SK-N-SH (cell line): ENCODE data around the gene GALM. TPM values are rescaled to one million over a fixed set of nuclear protein-coding genes. Genes with fewer than 3 reads are reported as not detected.
A peak's percentile ranks its signal among the peaks of the same experiment; 100 is the strongest.

Experiments used
- CTCF ChIA-PET: fragments of 300-600, 350-600 bp; formaldehyde crosslinking; extraction: SDS; loops from one replicate; lab custom pipeline; 2021; lab: Yijun Ruan, JAX
- POLR2A ChIA-PET: fragments of 350-600 bp; sonication (Branson Sonifier 250); formaldehyde crosslinking; extraction: SDS; loops from one replicate; lab custom pipeline; 2020; ENCODE audit warnings: antibody characterized with exemption, inconsistent platforms; lab: Yijun Ruan, JAX
- DNase-seq: peaks from one replicate; pipeline ENCODE4 v3.0.0; 2012
- H2AFZ ChIP-seq: fragments of 200-600 bp; sonication (generic); 2 replicates; pipeline ENCODE4 v1.8.1; 2016; ENCODE audit warnings: antibody characterized with exemption, mild to moderate bottlenecking, low read depth
- H3F3A ChIP-seq: fragments of 200-600 bp; sonication (generic); replicated peaks from 2 replicates; pipeline ENCODE3; 2016; ENCODE audit warnings: antibody characterized with exemption, mild to moderate bottlenecking; ENCODE audit not compliant: insufficient read depth
- H3K27ac ChIP-seq, 2 experiments: fragments of 200-500 bp in 1 of 2; fragments of 200-600 bp in 1 of 2; sonication (Bioruptor generic) in 1 of 2; sonication (generic), shearing (Covaris generic) in 1 of 2; 2 replicates each; pipeline versions ENCODE4 v1.5.1 to v1.6.1; 2014 to 2016; ENCODE audit warnings: low read depth in 2 of 2, inconsistent platforms in 1 of 2, low read length in 1 of 2, mild to moderate bottlenecking in 1 of 2, mixed read lengths in 1 of 2
- H3K27me3 ChIP-seq: fragments of 200-600 bp; sonication (generic), shearing (Covaris generic); 2 replicates; pipeline ENCODE4 v1.6.1; 2016; ENCODE audit warnings: mixed run types; ENCODE audit not compliant: insufficient read depth
- H3K36me3 ChIP-seq, 2 experiments: fragments of 200-500 bp in 1 of 2; fragments of 200-600 bp in 1 of 2; sonication (Bioruptor generic) in 1 of 2; sonication (generic) in 1 of 2; replicated peaks in 1 of 2; 2 replicates each; pipeline versions ENCODE3 to v1.5.1; 2014 to 2016; ENCODE audit warnings: low read length in 1 of 2, mild to moderate bottlenecking in 1 of 2; ENCODE audit not compliant: insufficient read depth in 2 of 2, control insufficient read depth in 1 of 2
- H3K4me1 ChIP-seq, 2 experiments: fragments of 200-500 bp in 1 of 2; fragments of 200-600 bp in 1 of 2; sonication (Bioruptor generic) in 1 of 2; sonication (generic), shearing (Covaris generic) in 1 of 2; 2 replicates each; pipeline versions ENCODE4 v1.5.1 to v1.6.1; 2014 to 2016; ENCODE audit warnings: low read depth in 1 of 2, low read length in 1 of 2, mixed run types in 1 of 2; ENCODE audit not compliant: insufficient read depth in 2 of 2, control insufficient read depth in 1 of 2
- H3K4me2 ChIP-seq: fragments of 200-600 bp; sonication (generic), shearing (Covaris generic); 2 replicates; pipeline ENCODE4 v1.6.1; 2017; ENCODE audit warnings: mixed run types
- H3K4me3 ChIP-seq, 2 experiments: fragments of 200-500 bp in 1 of 2; fragments of 200-600 bp in 1 of 2; sonication (Bioruptor generic) in 1 of 2; sonication (generic), shearing (Covaris generic) in 1 of 2; 2 replicates each; pipeline versions ENCODE4 v1.5.1 to v1.8.1; 2014 to 2016; ENCODE audit warnings: low read depth in 2 of 2, inconsistent platforms in 1 of 2, low read length in 1 of 2, mild to moderate bottlenecking in 1 of 2, mixed read lengths in 1 of 2, moderate library complexity in 1 of 2
- H3K79me2 ChIP-seq: fragments of 200-600 bp; sonication (generic); 2 replicates; pipeline ENCODE4 v1.8.1; 2017; ENCODE audit warnings: mild to moderate bottlenecking; ENCODE audit not compliant: insufficient read depth
- H3K9ac ChIP-seq: fragments of 200-600 bp; sonication (generic); 2 replicates; pipeline ENCODE4 v1.6.1; 2017; ENCODE audit warnings: mixed run types
- H3K9me2 ChIP-seq: fragments of 200-600 bp; sonication (generic); 2 replicates; pipeline ENCODE4 v1.6.1; 2017; ENCODE audit warnings: mixed run types
- H3K9me3 ChIP-seq: fragments of 200-600 bp; sonication (generic); 2 replicates; pipeline ENCODE4 v1.6.1; 2017; ENCODE audit warnings: mixed run types, mild to moderate bottlenecking, moderate library complexity
- H4K20me1 ChIP-seq: fragments of 200-600 bp; sonication (generic); 2 replicates; pipeline ENCODE4 v1.6.1; 2017; ENCODE audit warnings: mild to moderate bottlenecking, mixed run types; ENCODE audit not compliant: insufficient read depth
- CTCF ChIP-seq: fragments of 200-600 bp; sonication (generic); IDR thresholded peaks from 2 replicates; pipeline ENCODE4 v1.6.1; 2017; ENCODE audit warnings: antibody characterized with exemption, mild to moderate bottlenecking, moderate library complexity
- ELF1 ChIP-seq: IDR thresholded peaks from 2 replicates; pipeline ENCODE4 v1.4.0; 2012
- EP300 ChIP-seq, 2 experiments: IDR thresholded peaks; 2 replicates each; pipeline versions ENCODE4 v1.4.0 to v1.6.1; 2012; ENCODE audit warnings: borderline replicate concordance in 1 of 2, low read depth in 1 of 2, low read length in 1 of 2
- EZH2phosphoT487 ChIP-seq: fragments of 200-600 bp; sonication (generic); IDR thresholded peaks from 2 replicates; pipeline ENCODE4 v1.6.1; 2017; ENCODE audit warnings: low read depth, mixed run types, mild to moderate bottlenecking, antibody characterized with exemption, moderate library complexity, borderline replicate concordance
- FOSL2 ChIP-seq: IDR thresholded peaks from 2 replicates; pipeline ENCODE4 v1.4.0; 2012; ENCODE audit warnings: low read depth, mild to moderate bottlenecking, moderate library complexity, borderline replicate concordance
- FOXM1 ChIP-seq: IDR thresholded peaks from 2 replicates; pipeline ENCODE4 v1.4.0; 2012; ENCODE audit warnings: low read depth, mild to moderate bottlenecking
- GABPA ChIP-seq: IDR thresholded peaks from 2 replicates; pipeline ENCODE4 v1.4.0; 2012; ENCODE audit warnings: low read depth, mild to moderate bottlenecking
- IRF3 ChIP-seq: fragments of 150-350 bp; IDR thresholded peaks from 2 replicates; pipeline ENCODE4 v1.6.1; 2016; ENCODE audit warnings: mild to moderate bottlenecking, low read depth, low read length
- MAX ChIP-seq: IDR thresholded peaks from 2 replicates; pipeline ENCODE4 v1.4.0; 2012; ENCODE audit warnings: low read depth
- MEF2A ChIP-seq: IDR thresholded peaks from 2 replicates; pipeline ENCODE4 v1.4.0; 2012; ENCODE audit warnings: low read depth, borderline replicate concordance
- MXI1 ChIP-seq: IDR thresholded peaks from 2 replicates; pipeline ENCODE4 v1.6.1; 2012; ENCODE audit warnings: mild to moderate bottlenecking, low read depth, low read length, improper control_type of control experiment
- NFIC ChIP-seq: IDR thresholded peaks from 2 replicates; pipeline ENCODE4 v1.4.0; 2012; ENCODE audit warnings: borderline replicate concordance
- NRF1 ChIP-seq: IDR thresholded peaks from 2 replicates; pipeline ENCODE4 v1.6.1; 2012; ENCODE audit warnings: low read depth, mild to moderate bottlenecking, low read length
- POLR2AphosphoS5 ChIP-seq: IDR thresholded peaks from 2 replicates; pipeline ENCODE4 v1.6.1; 2012; ENCODE audit warnings: low read depth, low read length
- RAD21 ChIP-seq: IDR thresholded peaks from 2 replicates; pipeline ENCODE4 v1.6.1; 2012; ENCODE audit warnings: mild to moderate bottlenecking, low read length
- RCOR1 ChIP-seq: fragments of 150-350 bp; IDR thresholded peaks from 2 replicates; pipeline ENCODE4 v1.6.1; 2017; ENCODE audit warnings: antibody characterized with exemption, low read length
- RXRA ChIP-seq: IDR thresholded peaks from 2 replicates; pipeline ENCODE4 v1.4.0; 2012; ENCODE audit warnings: low read depth, mild to moderate bottlenecking, borderline replicate concordance
- SIN3A ChIP-seq: IDR thresholded peaks from 2 replicates; pipeline ENCODE4 v1.6.1; 2012; ENCODE audit warnings: low read depth, mild to moderate bottlenecking, low read length, moderate library complexity, borderline replicate concordance
- SMC3 ChIP-seq: IDR thresholded peaks from 2 replicates; pipeline ENCODE4 v1.6.1; 2012; ENCODE audit warnings: low read depth, low read length, improper control_type of control experiment
- TAF1 ChIP-seq: IDR thresholded peaks from 2 replicates; pipeline ENCODE4 v1.6.1; 2012; ENCODE audit warnings: low read depth, mild to moderate bottlenecking, low read length, moderate library complexity, borderline replicate concordance
- TCF12 ChIP-seq: IDR thresholded peaks from 2 replicates; pipeline ENCODE4 v1.4.0; 2012
- TEAD4 ChIP-seq: IDR thresholded peaks from 2 replicates; pipeline ENCODE4 v1.4.0; 2012; ENCODE audit warnings: mild to moderate bottlenecking, borderline replicate concordance; ENCODE audit not compliant: insufficient read depth
- USF1 ChIP-seq: IDR thresholded peaks from 2 replicates; pipeline ENCODE4 v1.4.0; 2012; ENCODE audit warnings: low read depth, borderline replicate concordance
- USF2 ChIP-seq: fragments of 150-350 bp; IDR thresholded peaks from 2 replicates; pipeline ENCODE4 v1.6.1; 2017; ENCODE audit warnings: antibody characterized with exemption, low read length, low read depth, borderline replicate concordance
- YY1 ChIP-seq: IDR thresholded peaks from 2 replicates; pipeline ENCODE4 v1.4.0; 2012; ENCODE audit warnings: low read depth, mild to moderate bottlenecking
- ZBTB33 ChIP-seq: IDR thresholded peaks from 2 replicates; pipeline ENCODE4 v1.4.0; 2012; ENCODE audit warnings: low read depth, borderline replicate concordance
- WGBS: methylation state at CpG from one replicate; pipeline ENCODE4 v1.1.6; 2017; ENCODE audit warnings: low lambda C conversion rate; 5-methylcytosine and 5-hydroxymethylcytosine counted together
- polyA plus RNA-seq, 3 experiments: library from polyadenylated mRNA; depleted of rRNA; stranded (reverse); fragments of >200 nt; gene quantifications; 2 replicates each; pipeline ENCODE4 v1.2.3, GENCODE V29; 2012

The GALM gene
- polyA plus RNA-seq, 1 of the 3 experiments (the other 2 are of a cell fraction) = 17.9 TPM

- Histone ChIP-seq H4K20me1 (peaks cover 45% of the 10 kb centered on the region), H3K9ac (peak within 1 kb of the TSS; percentile 97), H3K36me3 (peaks cover 40 to 41% of the 10 kb centered on the region in 2 experiments), H3K27ac (peak within 1 kb of the TSS; percentile 92 to 100), H3K4me1 (peaks cover 41 to 43% of the 10 kb centered on the region in 2 experiments), H3K9me2 (no peaks in the 10 kb centered on the region), H3K4me2 (peak within 1 kb of the TSS; percentile 91), H3K4me3 (peak within 1 kb of the TSS; percentile 92 to 94), H2AFZ (peak within 1 kb of the TSS; percentile 93), H3F3A (peaks cover 31% of the 10 kb centered on the region), H3K79me2 (peaks cover 51% of the 10 kb centered on the region), H3K27me3 (no peaks in the 10 kb centered on the region), H3K9me3 (no peaks in the 10 kb centered on the region)
- ChIA-PET POLR2A (interaction anchor here (0.6 to 2.3 kb wide), 55 partner anchors 9 to 1428 kb away, joined by 3 to 65 read pairs (median 5); partner anchors contain the start of genes ATL2, CYP1B1, DHX57 and GEMIN6), CTCF (interaction anchor here (0.7 to 4.5 kb wide), 7 partner anchors 10 to 375 kb away, joined by 3 to 24 read pairs (median 5); partner anchors contain the start of gene ATL2)
- under 1% methylated on average over 65 of the region's 68 CpGs for WGBS
- peak; percentile 98 for DNase-seq
- TF ChIP-seq MAX (peak; percentile 97), RXRA (no peak; the same call in 1 of the 2 replicates), GABPA (peak; percentile 78), POLR2AphosphoS5 (peak; percentile 100), NFIC (no peak; the same call in 1 of the 2 replicates), CTCF (no peak), YY1 (peak; percentile 95), NRF1 (peak; percentile 88), MEF2A (no peak), FOSL2 (no peak), TAF1 (peak; percentile 100), RCOR1 (peak; percentile 64), SIN3A (peak; percentile 99; the same call in 1 of the 2 replicates), FOXM1 (no peak), EZH2phosphoT487 (no peak), EP300 (IDR thresholded peaks at IDR 0.05; ENCODE audit: borderline replicate concordance in 1 of 2, low read depth in 1 of 2, low read length in 1 of 2) (peak; percentile 30 to 38; a peak in 3 of 4 replicates), USF1 (no peak), USF2 (no peak), TCF12 (peak; percentile 31; the same call in 1 of the 2 replicates), TEAD4 (0 out of 2 replicates have a peak, but pooled peaks have one; percentile 39), SMC3 (0 out of 2 replicates have a peak, but pooled peaks have one; percentile 7), RAD21 (no peak), IRF3 (peak; percentile 13; the same call in 1 of the 2 replicates), ELF1 (peak; percentile 90), ZBTB33 (no peak), MXI1 (peak; percentile 97)
Observed at GRCh38 chr2:38750891-38751595, 85.1 kb downstream of the GALM start, which contains the start of gene SRSF7. Gene SRSF7, minus strand, starts transcription at chr2:38751361. Its CDS starts 105 bp downstream, at chr2:38751256.
